ENCODE data around the gene MAP3K12. TPM values are rescaled to one million over a fixed set of nuclear protein-coding genes. Genes with fewer than 3 reads are reported as not detected.

MAP3K12 gene
- total and polyA plus RNA-seq, 12 donors, result 2.9 to 19.4 (median 4.8) TPM

GRCh38 chr12:53500776-53501614 is 1.7 kb upstream of the MAP3K12 start, which contains the start of gene TARBP2:
Gene TARBP2, plus strand, starts transcription at chr12:53501283. Its CDS starts 126 bp downstream, at chr12:53501409.
- intact Hi-C loops (cut with DNase I), result loop anchor here in 7 of 10 donors (2.0 to 10.0 kb wide), 7 partner anchors 46 to 176 kb away; partner anchors contain the start of genes PCBP2 (in 5 of the 7), AAAS (in 1 of the 7) and PRR13 (in 1 of the 7)
- peak; percentile 96 to 99 for DNase-seq
- peak; percentile 87 to 93 (median 89) for ATAC-seq
- Histone ChIP-seq H3K27me3 (no peaks in the 10 kb centered on the region), H3K27ac (peak within 1 kb of the TSS; percentile 96 to 99 (median 97)), H3K36me3 (peaks cover 0 to 29% (median 4%) of the 10 kb centered on the region in 9 donors), H3K4me1 (peaks cover 15 to 55% (median 33%) of the 10 kb centered on the region in 9 donors), H3K4me3 (peak within 1 kb of the TSS; percentile 44 to 87 (median 74)), H3K9me3 (no peaks in the 10 kb centered on the region)
- TF ChIP-seq CTCF (IDR thresholded peaks at IDR 0.05), result peak in 3 of 9 donors; percentile 17 to 26 (median 21)
- 0 to 1% methylated on average over 72 to 74 of the region's 74 CpGs for WGBS, 2 donors

- no peaks in the 10 kb centered on the region for H3K9me3 ChIP-seq
- intact Hi-C loops (cut with DNase I), result loop anchor here in 7 of 10 donors (2.0 to 10.0 kb wide), 7 partner anchors 45 to 175 kb away; partner anchors contain the start of genes PCBP2 (in 5 of the 7), AAAS (in 1 of the 7) and PRR13 (in 1 of the 7)
- peak overlapping the region; percentile 96 to 99 (median 97) for H3K27ac ChIP-seq
- peaks cover 0 to 21% (median 0%) of the 10 kb centered on the region in 9 donors for H3K36me3 ChIP-seq
- ATAC-seq (peak in 1 of 8 donors; percentile 5), DNase-seq (peak in 1 of 2 donors; percentile 53)
- H3K4me1 ChIP-seq, result peaks cover 15 to 61% (median 36%) of the 10 kb centered on the region in 9 donors
- TF ChIP-seq CTCF (IDR thresholded peaks at IDR 0.05), result no peak
- peak overlapping the region; percentile 31 to 87 (median 74) for H3K4me3 ChIP-seq
- 1 to 2% methylated on average over 17 of the region's 17 CpGs for WGBS, 2 donors
- H3K27me3 ChIP-seq, result no peaks in the 10 kb centered on the region
Observed at GRCh38 chr12:53500142-53500775, 1.0 kb upstream of the MAP3K12 start.

GRCh38 chr12:53498235-53498630 is 1.0 kb downstream of the MAP3K12 start:
- 85 to 87% methylated on average over 2 of the region's 2 CpGs for WGBS, 2 donors
- no peak for TF ChIP-seq CTCF (IDR thresholded peaks at IDR 0.05)
- no peaks in the 10 kb centered on the region for H3K9me3 ChIP-seq
- H3K4me1 ChIP-seq, result peaks cover 15 to 68% (median 40%) of the 10 kb centered on the region in 9 donors
- no peak for DNase-seq
- peak overlapping the region in 3 of 10 donors; percentile 8 to 74 (median 60) for H3K4me3 ChIP-seq
- no peaks in the 10 kb centered on the region for H3K27me3 ChIP-seq
- no peak for ATAC-seq
- intact Hi-C loops (cut with DNase I), result no loop called here
- peak overlapping the region in 2 of 10 donors; percentile 4 to 53 for H3K27ac ChIP-seq
- peaks cover 0 to 1% (median 0%) of the 10 kb centered on the region in 9 donors for H3K36me3 ChIP-seq

GRCh38 chr12:53497461-53497860 is 1.8 kb downstream of the MAP3K12 start:
- intact Hi-C loops (cut with DNase I), result no loop called here
- WGBS, 2 donors, result 94 to 96% methylated on average over 3 of the region's 3 CpGs

More at GRCh38 chr12:53497461-53497860, 1.8 kb downstream of the MAP3K12 start:
- Histone ChIP-seq H3K4me1 (peaks cover 9 to 68% (median 35%) of the 10 kb centered on the region in 9 donors), H3K36me3 (no peaks in the 10 kb centered on the region), H3K27me3 (no peaks in the 10 kb centered on the region), H3K27ac (peak overlapping the region in 1 of 10 donors; percentile 29), H3K9me3 (no peaks in the 10 kb centered on the region), H3K4me3 (no peak overlapping the region)
- no peak for TF ChIP-seq CTCF (IDR thresholded peaks at IDR 0.05)
- ATAC-seq, result no peak
- no peak for DNase-seq

All from heart right ventricle (tissue), 16 donors.